Measurements from ENCODE around the gene ASCL3. TPM values are rescaled to one million over a fixed set of nuclear protein-coding genes. Genes with fewer than 3 reads are reported as not detected.
"Not testable (repeated sequence)": the region's sequence is repeated elsewhere in the genome, so short reads cannot be mapped to it uniquely, and the experiment has no call there.

ASCL3 gene
- total and polyA plus RNA-seq, 10 donors, result not detected

DNA sequence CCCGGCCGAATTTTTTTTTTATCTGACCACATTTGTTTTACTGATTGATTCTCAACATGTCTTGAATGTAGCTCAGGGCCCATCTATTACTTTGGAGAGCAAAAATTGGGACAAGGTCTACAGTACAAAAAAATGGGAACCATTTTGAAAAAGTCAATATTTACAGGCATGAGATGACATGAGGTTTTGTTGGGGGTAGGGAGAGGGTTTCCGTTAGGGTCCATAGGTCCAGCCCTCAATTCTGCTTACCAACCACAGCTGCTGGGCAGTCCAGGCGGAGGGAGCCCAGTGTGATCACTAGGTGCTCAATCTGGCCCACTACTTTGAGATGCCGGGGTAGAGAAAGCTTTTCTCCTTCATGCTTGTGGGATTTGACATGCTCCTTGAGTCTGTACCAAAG is 42.6 kb upstream of the ASCL3 start:
- no peaks in the 10 kb centered on the region for H3K36me3 ChIP-seq
- DNase-seq, result no peak
- H3K4me1 ChIP-seq, result no peaks in the 10 kb centered on the region
- no peak overlapping the region for H3K4me3 ChIP-seq
- WGBS, 5 donors, result 83 to 98% (median 92%) methylated on average over 4 to 5 of the region's 5 CpGs
- intact Hi-C loops (cut with DNase I; ENCODE audit: low total_unique reads), result no loop called here
- no peak for TF ChIP-seq CTCF (IDR thresholded peaks at IDR 0.05 in 8 of 11, conservative IDR thresholded peaks at IDR 0.05 in 3 of 11)
- TF ChIP-seq POLR2A (IDR thresholded peaks at IDR 0.05), result no peak
- TF ChIP-seq POLR2AphosphoS5 (IDR thresholded peaks at IDR 0.05), result no peak
- no peak overlapping the region for H3K27ac ChIP-seq
- H3K9me3 ChIP-seq, result no peaks in the 10 kb centered on the region
- no peaks in the 10 kb centered on the region for H3K27me3 ChIP-seq (replicated peaks in 1 of 7)

- H3K27me3 ChIP-seq (replicated peaks in 1 of 7), result no peaks in the 10 kb centered on the region
- H3K9me3 ChIP-seq, result no peaks in the 10 kb centered on the region
- no peaks in the 10 kb centered on the region for H3K4me1 ChIP-seq
- 73 to 87% (median 84%) methylated on average over 2 of the region's 2 CpGs for whole genome bisulfite sequencing, 5 donors
- TF ChIP-seq POLR2A (IDR thresholded peaks at IDR 0.05) (no peak), CTCF (IDR thresholded peaks at IDR 0.05 in 8 of 11, conservative IDR thresholded peaks at IDR 0.05 in 3 of 11) (no peak), POLR2AphosphoS5 (IDR thresholded peaks at IDR 0.05) (no peak)
- DNase-seq, result no peak
- intact Hi-C loops (cut with DNase I; ENCODE audit: low total_unique reads), result no loop called here
- H3K36me3 ChIP-seq, result no peaks in the 10 kb centered on the region
- no peak overlapping the region for H3K27ac ChIP-seq
- no peak overlapping the region for H3K4me3 ChIP-seq
Measured at GRCh38 chr11:8983552-8983951, 40.7 kb upstream of the ASCL3 start.

DNA sequence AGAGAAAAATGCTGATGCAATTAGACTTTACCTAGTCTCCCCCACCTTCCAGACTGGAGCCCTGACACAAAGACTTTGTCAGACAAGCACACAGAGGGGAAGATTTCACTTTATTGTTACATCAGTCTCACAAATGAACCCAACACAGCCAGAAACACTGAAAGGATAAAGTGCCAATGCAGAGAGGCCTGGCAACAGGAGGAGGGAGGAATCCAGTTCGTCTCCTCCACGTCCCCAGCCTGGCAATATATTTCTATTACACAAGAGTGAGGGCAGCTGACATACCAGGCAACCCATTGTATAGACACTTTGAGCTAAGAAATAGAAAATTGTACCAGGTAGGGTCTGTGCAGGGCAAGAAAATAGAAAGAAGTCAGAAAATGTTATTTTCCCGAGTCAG is 37.7 kb upstream of the ASCL3 start:
- Histone ChIP-seq H3K36me3 (no peaks in the 10 kb centered on the region), H3K9me3 (no peaks in the 10 kb centered on the region), H3K27me3 (replicated peaks in 1 of 7) (no peaks in the 10 kb centered on the region), H3K27ac (no peak overlapping the region), H3K4me1 (no peaks in the 10 kb centered on the region), H3K4me3 (no peak overlapping the region)
- TF ChIP-seq CTCF (IDR thresholded peaks at IDR 0.05 in 8 of 11, conservative IDR thresholded peaks at IDR 0.05 in 3 of 11) (no peak), POLR2AphosphoS5 (IDR thresholded peaks at IDR 0.05) (no peak), POLR2A (IDR thresholded peaks at IDR 0.05) (no peak)
- DNase-seq, result no peak
- WGBS, 5 donors, result 75 to 96% (median 82%) methylated on average over 3 of the region's 3 CpGs
- intact Hi-C loops (cut with DNase I; ENCODE audit: low total_unique reads), result no loop called here

GRCh38 chr11:8979365-8979764 is 36.5 kb upstream of the ASCL3 start:
- intact Hi-C loops (cut with DNase I; ENCODE audit: low total_unique reads); H3K27ac ChIP-seq; H3K4me3 ChIP-seq; H3K9me3 ChIP-seq; H3K36me3 ChIP-seq; H3K27me3 ChIP-seq (replicated peaks in 1 of 7); DNase-seq; H3K4me1 ChIP-seq: not testable (repeated sequence)
- 91 to 97% (median 96%) methylated on average over 5 of the region's 7 CpGs for WGBS, 5 donors

GRCh38 chr11:8973121-8973520 is 30.3 kb upstream of the ASCL3 start:
- intact Hi-C loops (cut with DNase I; ENCODE audit: low total_unique reads), result no loop called here
- WGBS, 5 donors, result 74 to 81% (median 80%) methylated on average over 3 of the region's 3 CpGs

More at GRCh38 chr11:8973121-8973520, 30.3 kb upstream of the ASCL3 start:
- no peaks in the 10 kb centered on the region for H3K27me3 ChIP-seq (replicated peaks in 1 of 7)
- peaks cover 0 to 1% (median 0%) of the 10 kb centered on the region in 6 donors for H3K36me3 ChIP-seq
- H3K9me3 ChIP-seq, result no peaks in the 10 kb centered on the region
- no peak for DNase-seq
- TF ChIP-seq POLR2A (IDR thresholded peaks at IDR 0.05) (no peak), POLR2AphosphoS5 (IDR thresholded peaks at IDR 0.05) (no peak), CTCF (IDR thresholded peaks at IDR 0.05 in 8 of 11, conservative IDR thresholded peaks at IDR 0.05 in 3 of 11) (no peak)
- no peaks in the 10 kb centered on the region for H3K4me1 ChIP-seq
- no peak overlapping the region for H3K27ac ChIP-seq
- H3K4me3 ChIP-seq, result no peak overlapping the region

All from spleen (tissue), 11 donors.